NB4 (cell line): ENCODE data around the gene FAM186B.

Source experiments
- DNase-seq: peaks from one replicate; pipeline ENCODE4 v3.0.0; 2010; ENCODE audit warnings: low read depth
- H3K4me3 ChIP-seq: one replicate; pipeline ENCODE4 v1.5.1; 2011; ENCODE audit warnings: mild to moderate bottlenecking, low read depth, low read length, moderate library complexity
- CTCF ChIP-seq: IDR thresholded peaks from one replicate; pipeline ENCODE4 v1.5.1; 2012; ENCODE audit warnings: low read depth, low read length
- MAX ChIP-seq: IDR thresholded peaks from 2 replicates; pipeline ENCODE4 v1.6.1; 2011; ENCODE audit warnings: low read depth, low read length
- MYC ChIP-seq: IDR thresholded peaks from 2 replicates; pipeline ENCODE4 v1.6.1; 2011; ENCODE audit warnings: low read depth, low read length
- POLR2A ChIP-seq: IDR thresholded peaks from 2 replicates; pipeline ENCODE4 v1.6.1; 2011; ENCODE audit warnings: mild to moderate bottlenecking; ENCODE audit not compliant: insufficient read length; ENCODE audit errors: extremely low read depth

FAM186B gene

GRCh38 chr12:49588721-49589516, 16.5 kb downstream of the FAM186B start:
- peak; percentile 28 for DNase-seq
- H3K4me3 ChIP-seq = no peak overlapping the region
- no peak for TF ChIP-seq CTCF
- no peak for TF ChIP-seq MYC
- no peak for TF ChIP-seq POLR2A
- TF ChIP-seq MAX = no peak

- TF ChIP-seq CTCF = no peak
- H3K4me3 ChIP-seq = no peak overlapping the region
- no peak for DNase-seq
These were observed 17.2 kb downstream of the FAM186B start for GRCh38 chr12:49588281-49588680.

GRCh38 chr12:49587174-49587908, 18.1 kb downstream of the FAM186B start:
- no peak for TF ChIP-seq MYC
- TF ChIP-seq CTCF = peak; percentile 5
- H3K4me3 ChIP-seq = no peak overlapping the region
- no peak for DNase-seq

- no peak for TF ChIP-seq CTCF
- TF ChIP-seq MAX = no peak
- TF ChIP-seq POLR2A = no peak
- no peak for TF ChIP-seq MYC
- H3K4me3 ChIP-seq = no peak overlapping the region
- no peak for DNase-seq
These were observed 19.7 kb downstream of the FAM186B start for GRCh38 chr12:49585477-49586459.

- no peak overlapping the region for H3K4me3 ChIP-seq
- TF ChIP-seq CTCF = no peak
- DNase-seq = peak; percentile 23
These were observed 20.8 kb downstream of the FAM186B start for GRCh38 chr12:49584591-49584990.
